HEK293T (cell line): ENCODE data around the gene STRC.
"Not testable (repeated sequence)": the region's sequence is repeated elsewhere in the genome, so short reads cannot be mapped to it uniquely, and the experiment has no call there.

Experiments
- ARNT ChIP-seq: fragments of 450-650 bp; IDR thresholded peaks from 2 replicates; pipeline ENCODE4 v1.6.1; 2017; ENCODE audit warnings: mild to moderate bottlenecking
- ELF4 ChIP-seq: fragments of 450-650 bp; IDR thresholded peaks from 2 replicates; pipeline ENCODE4 v1.6.1; 2017; ENCODE audit warnings: antibody characterized with exemption
- PKNOX1 ChIP-seq: fragments of 450-650 bp; IDR thresholded peaks from 2 replicates; pipeline ENCODE4 v1.6.1; 2016

DNA sequence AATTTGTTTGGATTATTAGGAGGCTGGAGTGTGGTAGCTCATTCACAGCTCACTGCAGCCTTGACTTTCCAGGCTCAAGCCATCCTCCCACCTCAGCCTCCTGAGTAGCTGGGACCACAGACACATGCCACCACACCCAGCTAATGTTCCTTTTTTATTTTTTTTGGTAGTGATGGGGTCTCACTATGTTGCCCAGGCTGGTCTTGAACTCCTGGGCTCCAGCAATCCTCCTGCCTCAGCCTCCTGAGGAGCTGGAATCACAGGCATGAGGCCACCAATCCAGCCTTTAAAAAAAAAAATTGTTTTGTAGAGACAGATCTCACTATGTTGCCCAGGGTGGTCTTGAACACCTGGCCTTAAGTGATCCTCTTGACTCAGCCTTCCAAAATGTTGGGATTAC lies 8.3 kb upstream of the STRC start:
- TF ChIP-seq PKNOX1, ELF4, ARNT: not testable (repeated sequence)
